ENCODE measurements around the gene ZNF25.
"Not testable (repeated sequence)": the region's sequence is repeated elsewhere in the genome, so short reads cannot be mapped to it uniquely, and the experiment has no call there.

The ZNF25 gene

DNA sequence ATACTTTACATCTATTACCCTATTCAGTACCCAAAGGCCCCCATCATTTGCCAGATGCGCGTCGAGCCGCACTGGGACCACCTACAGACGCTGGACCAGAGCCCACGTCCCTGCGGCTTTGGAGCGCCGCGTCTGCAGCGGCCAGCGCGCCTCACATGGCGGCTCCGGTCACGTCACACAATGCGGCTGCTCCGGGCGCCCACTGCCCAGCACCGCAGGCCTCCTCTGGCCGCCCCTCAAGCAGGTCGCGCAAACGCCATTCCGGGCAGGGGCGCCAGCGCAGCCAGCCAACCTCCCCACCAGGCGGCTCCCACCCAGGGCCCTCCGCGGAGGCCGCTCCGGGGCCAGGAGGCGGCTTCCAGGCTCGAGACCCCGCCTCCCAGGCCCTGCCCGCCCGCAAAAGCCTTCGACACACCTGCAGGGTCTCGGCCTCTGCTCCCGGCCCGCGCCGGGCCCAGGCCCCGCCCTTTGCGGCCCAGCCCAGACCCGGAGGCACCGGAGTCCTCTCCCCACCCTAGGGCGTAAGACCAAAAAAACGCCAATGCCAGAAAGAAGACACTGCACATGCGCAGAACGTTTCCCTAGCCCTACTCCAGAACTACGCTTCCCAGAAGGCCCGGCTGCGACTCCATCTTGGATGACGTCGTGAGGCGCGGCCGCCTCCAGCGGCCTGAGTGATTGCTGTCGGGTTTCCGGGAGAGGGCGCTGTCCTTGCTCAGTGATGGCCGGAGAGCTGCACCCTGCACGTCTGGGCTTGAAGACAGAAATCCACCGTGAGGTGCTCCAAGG is at the start of gene ZNF25:
Gene ZNF25 (minus strand): TSS at position 557 of the 789 bp plus-strand sequence. CDS start 4,925 bp downstream, outside the sequence.
- Mint-ChIP-seq H3K27me3 (ENCODE audit: low read depth) (no peaks in the 10 kb centered on the region), H3K9me3 (no peaks in the 10 kb centered on the region), H3K36me3 (ENCODE audit: low read depth) (peaks cover 12% of the 10 kb centered on the region), H3K4me1 (ENCODE audit: low read depth) (peaks cover 17% of the 10 kb centered on the region), H3K27ac (peak within 1 kb of the TSS; percentile 94), H3K4me3 (peak within 1 kb of the TSS; percentile 84)

DNA sequence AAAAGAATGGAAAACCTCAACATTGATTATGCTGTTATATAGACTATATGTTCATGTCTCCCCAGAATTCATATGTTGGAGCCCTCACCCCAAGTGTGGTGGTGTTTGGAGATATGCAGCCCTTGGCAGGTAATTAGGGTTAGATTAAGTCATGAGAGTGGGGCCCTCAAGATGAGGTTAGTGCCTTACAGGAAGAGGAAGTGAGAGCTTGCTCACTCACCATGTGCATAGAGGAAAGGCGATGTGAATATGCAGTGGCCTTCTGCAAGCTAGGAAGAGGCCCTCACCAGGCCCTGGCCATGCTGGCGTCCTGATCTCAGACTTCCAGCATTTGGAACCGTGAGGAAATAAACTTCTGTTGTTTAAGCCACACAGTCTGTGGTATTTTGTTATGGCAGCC is 48.8 kb upstream of the ZNF25 start:
- H3K36me3 Mint-ChIP-seq (ENCODE audit: low read depth): peaks cover 81% of the 10 kb centered on the region
- peaks cover 40% of the 10 kb centered on the region for H3K9me3 Mint-ChIP-seq
- no peak overlapping the region for H3K4me3 Mint-ChIP-seq
- H3K27ac Mint-ChIP-seq: peak overlapping the region; percentile 76
- no peaks in the 10 kb centered on the region for H3K27me3 Mint-ChIP-seq (ENCODE audit: low read depth)
- H3K4me1 Mint-ChIP-seq (ENCODE audit: low read depth): peaks cover 16% of the 10 kb centered on the region

DNA sequence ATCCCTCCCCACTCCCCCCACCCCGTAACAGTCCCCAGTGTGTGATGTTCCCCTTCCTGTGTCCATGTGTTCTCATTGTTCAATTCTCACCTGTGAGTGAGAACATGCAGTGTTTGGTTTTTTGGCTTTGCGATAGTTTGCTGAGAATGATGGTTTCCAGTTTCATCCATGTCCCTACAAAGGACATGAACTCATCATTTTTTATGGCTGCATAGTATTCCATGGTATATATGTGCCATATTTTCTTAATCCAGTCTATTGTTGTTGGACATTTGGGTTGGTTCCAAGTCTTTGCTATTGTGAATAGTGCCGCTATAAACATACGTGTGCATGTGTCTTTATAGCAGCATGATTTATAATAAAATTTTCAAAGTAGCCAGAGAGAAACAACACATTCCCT is 42.7 kb upstream of the ZNF25 start:
- H3K27me3 Mint-ChIP-seq (ENCODE audit: low read depth); H3K27ac Mint-ChIP-seq; H3K4me3 Mint-ChIP-seq; H3K4me1 Mint-ChIP-seq (ENCODE audit: low read depth): not testable (repeated sequence)
- H3K9me3 Mint-ChIP-seq: peaks cover 22% of the 10 kb centered on the region
- H3K36me3 Mint-ChIP-seq (ENCODE audit: low read depth): peaks cover 78% of the 10 kb centered on the region

DNA sequence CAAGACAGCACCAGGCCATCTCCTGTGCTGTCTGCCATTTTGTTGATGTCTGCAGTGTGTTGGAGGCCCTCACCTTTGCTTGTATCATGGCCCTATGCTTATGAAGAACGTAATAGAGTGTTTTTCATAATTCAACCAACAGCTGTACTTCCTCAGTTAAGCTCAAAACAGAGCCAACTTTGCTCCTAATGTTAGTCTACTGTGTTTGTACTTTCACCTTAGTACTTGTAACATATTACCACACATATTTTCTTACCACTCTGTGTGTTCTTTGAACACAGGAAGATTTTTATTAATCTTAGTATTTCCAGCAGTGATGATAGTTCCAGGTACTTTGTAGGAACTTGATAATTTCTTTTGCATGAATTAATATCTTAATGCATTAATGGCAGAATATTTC is 39.9 kb upstream of the ZNF25 start:
- peaks cover 20% of the 10 kb centered on the region for H3K4me1 Mint-ChIP-seq (ENCODE audit: low read depth)
- H3K36me3 Mint-ChIP-seq (ENCODE audit: low read depth): peaks cover 76% of the 10 kb centered on the region
- no peaks in the 10 kb centered on the region for H3K27me3 Mint-ChIP-seq (ENCODE audit: low read depth)
- H3K27ac Mint-ChIP-seq: no peak overlapping the region
- no peak overlapping the region for H3K4me3 Mint-ChIP-seq
- H3K9me3 Mint-ChIP-seq: peaks cover 22% of the 10 kb centered on the region

DNA sequence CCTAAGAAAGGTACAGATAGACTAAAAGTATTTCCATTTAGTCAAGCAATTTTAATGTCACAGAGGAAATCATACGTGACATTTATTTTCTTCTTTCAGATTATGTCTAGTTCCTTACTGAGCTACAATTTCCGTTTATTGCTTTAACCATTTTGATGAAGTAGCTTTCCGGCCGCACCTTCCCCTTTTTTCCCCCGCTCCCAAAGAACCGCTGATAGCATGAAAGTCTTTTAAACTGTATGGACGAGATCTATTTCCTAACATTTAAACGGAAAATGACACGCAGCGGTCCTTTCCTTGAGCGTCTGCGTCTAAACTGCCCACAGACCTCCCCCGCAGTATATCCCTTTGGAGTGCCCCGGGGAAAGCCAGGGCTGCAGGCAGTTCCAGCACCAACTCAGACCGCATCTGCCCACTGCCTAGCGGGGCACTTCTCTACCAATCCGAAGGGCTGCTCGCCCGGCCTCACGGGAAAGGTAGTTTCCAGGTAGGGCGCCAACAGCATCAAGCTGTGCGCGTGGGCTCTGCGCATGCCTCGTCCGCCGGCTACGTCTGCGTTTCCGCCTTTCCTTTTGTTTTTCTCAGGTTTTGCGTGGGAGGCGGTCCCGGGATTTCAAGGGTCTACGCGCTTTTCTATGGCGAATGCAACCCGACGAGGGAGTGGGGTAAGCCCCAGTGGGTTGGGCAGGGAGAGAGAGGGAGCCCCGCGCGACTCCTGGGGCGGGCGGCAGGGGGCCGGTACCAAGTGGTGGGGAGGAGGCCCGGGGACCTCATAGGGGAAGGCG is 33.9 kb upstream of the ZNF25 start, which contains the start of gene ZNF33A:
Gene ZNF33A (plus strand): TSS at position 557 of the 785 bp plus-strand sequence. CDS start 1,667 bp downstream, outside the sequence.
- Mint-ChIP-seq H3K36me3 (ENCODE audit: low read depth) (peaks cover 29% of the 10 kb centered on the region), H3K27me3 (ENCODE audit: low read depth) (no peaks in the 10 kb centered on the region), H3K9me3 (no peaks in the 10 kb centered on the region), H3K27ac (peak within 1 kb of the TSS; percentile 98), H3K4me1 (ENCODE audit: low read depth) (peaks cover 26% of the 10 kb centered on the region), H3K4me3 (peak within 1 kb of the TSS; percentile 87)

DNA sequence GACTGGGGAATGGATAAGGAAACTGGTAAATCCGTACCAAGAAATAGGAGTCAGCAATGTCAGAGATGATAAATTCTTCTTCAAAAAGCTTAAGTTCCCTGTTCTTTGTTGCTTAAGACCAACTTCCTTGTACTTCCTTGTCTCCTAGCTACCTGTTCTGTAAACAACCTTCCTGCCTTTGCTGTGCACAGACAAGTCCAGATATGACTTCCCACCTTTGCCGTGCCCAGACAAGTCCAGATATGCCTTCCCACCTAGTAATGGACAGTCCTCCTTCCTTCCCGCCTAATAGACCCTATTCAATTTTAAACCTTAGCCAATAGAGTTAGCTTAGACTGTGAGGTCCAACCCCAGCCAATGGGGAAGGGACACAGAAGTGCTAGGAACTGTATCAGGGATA is 31.5 kb upstream of the ZNF25 start:
- H3K9me3 Mint-ChIP-seq: no peaks in the 10 kb centered on the region
- H3K36me3 Mint-ChIP-seq (ENCODE audit: low read depth): peaks cover 13% of the 10 kb centered on the region
- no peaks in the 10 kb centered on the region for H3K27me3 Mint-ChIP-seq (ENCODE audit: low read depth)
- H3K4me1 Mint-ChIP-seq (ENCODE audit: low read depth): peaks cover 21% of the 10 kb centered on the region
- no peak overlapping the region for H3K4me3 Mint-ChIP-seq
- H3K27ac Mint-ChIP-seq: no peak overlapping the region

DNA sequence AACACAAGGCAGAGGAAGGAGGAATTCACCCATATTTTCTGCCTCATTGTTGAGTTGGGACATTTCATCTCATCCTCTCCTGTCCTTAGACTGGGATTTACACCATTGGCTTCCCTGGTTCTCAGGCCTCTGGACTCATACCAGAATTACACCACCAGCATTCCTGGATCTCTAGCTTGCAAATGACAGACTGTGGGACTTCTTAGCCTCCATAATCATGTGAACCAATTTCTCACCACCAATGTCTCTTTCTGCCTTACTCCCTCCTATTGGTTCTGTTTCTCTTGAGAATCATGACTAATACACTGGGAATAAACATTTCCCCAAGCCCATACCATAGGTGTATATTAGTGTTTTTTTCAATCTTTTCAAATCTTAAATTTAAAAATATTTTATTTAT is 31.1 kb upstream of the ZNF25 start:
- Mint-ChIP-seq H3K27me3 (ENCODE audit: low read depth) (no peaks in the 10 kb centered on the region), H3K9me3 (no peaks in the 10 kb centered on the region), H3K27ac (no peak overlapping the region), H3K4me3 (no peak overlapping the region), H3K4me1 (ENCODE audit: low read depth) (peaks cover 19% of the 10 kb centered on the region), H3K36me3 (ENCODE audit: low read depth) (peaks cover 10% of the 10 kb centered on the region)

DNA sequence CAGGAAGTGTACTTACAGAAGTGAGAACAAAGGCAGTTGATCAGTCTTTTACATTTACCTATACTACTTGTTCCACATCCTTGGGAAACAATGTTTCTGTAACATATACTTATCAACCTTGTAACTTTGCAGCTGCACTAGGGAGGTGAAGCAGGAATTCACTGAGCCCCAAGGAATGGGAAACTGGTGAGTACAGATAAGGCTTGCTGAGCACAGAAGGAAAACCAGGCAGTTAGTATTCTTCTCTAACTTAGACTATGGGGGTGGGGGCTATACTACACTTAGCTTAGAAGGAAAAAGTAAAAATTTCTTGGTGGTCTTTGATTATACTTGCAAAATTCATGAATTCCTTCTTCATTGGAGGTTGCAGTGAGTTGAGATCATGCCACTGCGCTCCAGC is 27.1 kb upstream of the ZNF25 start:
- no peak overlapping the region for H3K4me3 Mint-ChIP-seq
- no peak overlapping the region for H3K27ac Mint-ChIP-seq
- H3K36me3 Mint-ChIP-seq (ENCODE audit: low read depth): no peaks in the 10 kb centered on the region
- H3K27me3 Mint-ChIP-seq (ENCODE audit: low read depth): no peaks in the 10 kb centered on the region
- no peaks in the 10 kb centered on the region for H3K4me1 Mint-ChIP-seq (ENCODE audit: low read depth)
- no peaks in the 10 kb centered on the region for H3K9me3 Mint-ChIP-seq

DNA sequence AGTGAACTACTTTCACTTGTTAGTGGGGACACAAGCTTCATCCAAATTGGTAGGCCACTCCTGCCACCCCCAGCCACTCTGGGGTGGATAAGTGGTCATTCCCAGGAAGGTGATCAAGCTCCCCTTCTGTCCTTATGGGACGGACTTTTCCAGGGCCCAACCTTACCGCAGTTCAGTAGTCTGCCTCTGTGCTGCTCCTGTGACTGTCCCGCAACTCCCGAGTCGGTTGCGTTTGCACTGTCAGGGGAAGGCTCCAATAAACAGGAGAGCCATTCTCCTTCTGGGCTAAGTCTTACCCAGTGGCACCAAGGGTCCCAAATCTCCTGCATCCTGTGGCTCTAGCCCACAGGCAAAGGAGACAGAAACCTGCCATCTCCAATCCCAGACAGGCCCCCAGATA is 26.6 kb upstream of the ZNF25 start:
- no peaks in the 10 kb centered on the region for H3K9me3 Mint-ChIP-seq
- no peak overlapping the region for H3K27ac Mint-ChIP-seq
- H3K4me3 Mint-ChIP-seq: no peak overlapping the region
- no peaks in the 10 kb centered on the region for H3K4me1 Mint-ChIP-seq (ENCODE audit: low read depth)
- H3K36me3 Mint-ChIP-seq (ENCODE audit: low read depth): no peaks in the 10 kb centered on the region
- H3K27me3 Mint-ChIP-seq (ENCODE audit: low read depth): no peaks in the 10 kb centered on the region

DNA sequence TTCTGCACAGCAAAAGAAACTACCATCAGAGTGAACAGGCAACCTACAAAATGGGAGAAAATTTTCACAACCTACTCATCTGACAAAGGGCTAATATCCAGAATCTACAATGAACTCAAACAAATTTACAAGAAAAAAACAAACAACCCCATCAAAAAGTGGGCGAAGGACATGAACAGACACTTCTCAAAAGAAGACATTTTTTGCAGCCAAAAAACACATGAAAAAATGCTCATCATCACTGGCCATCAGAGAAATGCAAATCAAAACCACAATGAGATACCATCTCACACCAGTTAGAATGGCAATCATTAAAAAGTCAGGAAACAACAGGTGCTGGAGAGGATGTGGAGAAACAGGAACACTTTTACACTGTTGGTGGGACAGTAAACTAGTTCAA is 24.0 kb upstream of the ZNF25 start:
- H3K27ac Mint-ChIP-seq; H3K27me3 Mint-ChIP-seq (ENCODE audit: low read depth); H3K4me1 Mint-ChIP-seq (ENCODE audit: low read depth); H3K4me3 Mint-ChIP-seq; H3K9me3 Mint-ChIP-seq; H3K36me3 Mint-ChIP-seq (ENCODE audit: low read depth): not testable (repeated sequence)

DNA sequence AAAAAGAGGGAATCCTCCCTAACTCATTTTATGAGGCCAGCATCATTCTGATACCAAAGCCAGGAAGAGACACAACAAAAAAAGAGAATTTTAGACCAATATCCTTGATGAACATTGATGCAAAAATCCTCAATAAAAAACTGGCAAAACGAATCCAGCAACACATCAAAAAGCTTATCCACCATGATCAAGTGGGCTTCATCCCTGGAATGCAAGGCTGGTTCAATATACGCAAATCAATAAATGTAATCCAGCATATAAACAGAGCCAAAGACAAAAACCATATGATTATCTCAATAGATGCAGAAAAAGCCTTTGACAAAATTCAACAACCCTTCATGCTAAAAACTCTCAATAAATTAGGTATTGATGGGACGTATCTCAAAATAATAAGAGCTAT is 22.5 kb upstream of the ZNF25 start:
- not testable (repeated sequence) for H3K27me3 Mint-ChIP-seq (ENCODE audit: low read depth); H3K4me3 Mint-ChIP-seq; H3K36me3 Mint-ChIP-seq (ENCODE audit: low read depth); H3K4me1 Mint-ChIP-seq (ENCODE audit: low read depth); H3K9me3 Mint-ChIP-seq; H3K27ac Mint-ChIP-seq

DNA sequence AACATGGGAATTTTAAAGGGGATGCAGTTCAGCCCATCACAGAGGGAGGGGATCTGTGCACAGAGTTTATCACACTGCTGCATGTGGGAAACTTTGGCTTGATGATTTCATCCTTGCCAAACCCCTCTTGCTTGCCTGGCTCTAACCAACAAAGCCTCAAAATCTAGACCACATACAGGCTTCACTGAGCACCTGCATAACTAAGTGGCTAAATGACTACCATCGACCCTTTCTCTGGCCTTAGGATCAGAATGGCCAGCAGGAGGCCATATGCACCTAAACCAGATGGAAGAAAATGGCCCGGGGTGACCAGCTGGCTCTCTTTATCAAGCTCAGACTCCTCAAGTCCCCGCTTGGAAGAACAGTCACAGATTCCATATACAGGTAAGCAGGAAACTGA is 15.6 kb upstream of the ZNF25 start:
- H3K36me3 Mint-ChIP-seq (ENCODE audit: low read depth): no peaks in the 10 kb centered on the region
- peaks cover 4% of the 10 kb centered on the region for H3K9me3 Mint-ChIP-seq
- H3K4me3 Mint-ChIP-seq: no peak overlapping the region
- H3K4me1 Mint-ChIP-seq (ENCODE audit: low read depth): no peaks in the 10 kb centered on the region
- no peaks in the 10 kb centered on the region for H3K27me3 Mint-ChIP-seq (ENCODE audit: low read depth)
- no peak overlapping the region for H3K27ac Mint-ChIP-seq

DNA sequence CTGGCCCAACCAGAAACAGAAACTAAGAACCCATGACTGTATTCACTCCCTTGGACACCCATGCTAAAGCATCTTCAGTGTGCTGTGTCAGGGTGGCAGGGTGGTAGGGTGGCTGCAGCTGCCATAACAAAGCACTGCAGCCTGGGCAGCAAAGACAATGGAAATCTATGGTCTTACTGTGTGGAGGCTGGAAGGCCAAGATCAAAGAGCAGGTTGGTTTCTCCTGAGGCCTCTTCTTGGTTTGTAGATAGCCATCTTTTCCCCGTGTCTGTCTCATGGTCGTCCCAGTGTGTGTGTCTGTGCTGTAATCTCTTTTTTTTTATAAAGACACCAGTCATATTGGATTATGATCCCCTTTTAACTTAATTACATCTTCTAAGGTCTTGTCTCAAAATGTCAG is 15.2 kb upstream of the ZNF25 start:
- Mint-ChIP-seq H3K27ac (no peak overlapping the region), H3K27me3 (ENCODE audit: low read depth) (no peaks in the 10 kb centered on the region), H3K4me3 (no peak overlapping the region), H3K36me3 (ENCODE audit: low read depth) (no peaks in the 10 kb centered on the region), H3K4me1 (ENCODE audit: low read depth) (no peaks in the 10 kb centered on the region), H3K9me3 (peaks cover 4% of the 10 kb centered on the region)

DNA sequence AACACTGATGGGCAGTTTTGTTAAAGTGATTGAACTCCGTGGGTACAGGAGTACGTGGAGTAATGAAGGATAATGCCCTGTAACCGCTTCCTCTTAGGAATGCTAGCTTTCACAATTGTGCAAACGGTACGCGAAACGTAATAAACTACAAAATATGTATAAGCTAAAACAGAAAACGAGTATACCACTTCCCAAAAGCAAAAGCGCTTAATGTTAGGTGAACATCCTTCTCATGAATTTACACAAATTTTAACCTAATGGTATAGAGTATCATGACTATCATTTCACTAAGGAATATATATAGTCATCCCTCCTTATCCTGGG is 395 bp upstream of the ZNF25 start:
- peaks cover 17% of the 10 kb centered on the region for H3K4me1 Mint-ChIP-seq (ENCODE audit: low read depth)
- H3K9me3 Mint-ChIP-seq: no peaks in the 10 kb centered on the region
- peak overlapping the region; percentile 84 for H3K4me3 Mint-ChIP-seq
- H3K27ac Mint-ChIP-seq: peak overlapping the region; percentile 94
- no peaks in the 10 kb centered on the region for H3K27me3 Mint-ChIP-seq (ENCODE audit: low read depth)
- peaks cover 7% of the 10 kb centered on the region for H3K36me3 Mint-ChIP-seq (ENCODE audit: low read depth)

DNA sequence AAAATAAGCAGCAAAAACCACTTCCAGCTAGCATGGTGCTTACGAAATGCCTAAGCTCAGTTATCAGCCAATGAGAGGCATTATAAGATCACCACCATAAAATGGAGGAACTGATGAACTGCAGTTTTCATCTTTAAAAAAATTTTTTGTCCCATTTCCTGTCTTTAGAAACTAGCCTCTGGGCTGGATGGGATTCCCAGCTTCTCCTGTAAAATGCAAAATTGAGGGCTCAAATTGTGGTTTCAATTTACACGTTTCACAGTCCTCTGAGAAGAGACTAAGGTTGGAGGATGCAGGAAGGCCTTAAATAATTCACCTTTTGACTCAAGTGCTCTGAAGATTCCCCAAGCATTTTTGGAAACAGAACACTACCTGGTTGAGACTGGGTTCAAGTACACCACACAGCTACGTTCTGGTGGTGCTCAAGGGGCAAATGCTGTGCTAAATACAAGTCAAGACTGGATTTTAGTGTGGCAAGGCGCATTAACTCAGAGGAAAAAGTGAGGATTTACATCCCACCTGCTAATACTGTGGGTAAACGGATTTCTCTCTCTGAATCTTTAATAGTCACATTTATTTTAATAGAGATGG is 951 bp downstream of the ZNF25 start:
- H3K27me3 Mint-ChIP-seq (ENCODE audit: low read depth): no peaks in the 10 kb centered on the region
- peak overlapping the region; percentile 94 for H3K27ac Mint-ChIP-seq
- H3K36me3 Mint-ChIP-seq (ENCODE audit: low read depth): peaks cover 15% of the 10 kb centered on the region
- peaks cover 17% of the 10 kb centered on the region for H3K4me1 Mint-ChIP-seq (ENCODE audit: low read depth)
- no peaks in the 10 kb centered on the region for H3K9me3 Mint-ChIP-seq
- H3K4me3 Mint-ChIP-seq: peak overlapping the region; percentile 84

Measured in T-helper 1 cell treated with Interleukin-12 subunit alpha and Interleukin-12 subunit beta and Interleukin-4 antibody, amounts not matched to agents 30 μg/mL and 1 μg/mL, for 36 hours (primary cell).